HUES6 (cell line): ENCODE results near the gene CHST9.
"Not testable (repeated sequence)": the region's sequence is repeated elsewhere in the genome, so short reads cannot be mapped to it uniquely, and the experiment has no call there.

Experiments
- H3K27ac ChIP-seq: 2 replicates; pipeline ENCODE4 v1.7.0; 2013; ENCODE audit warnings: low read depth, mild to moderate bottlenecking, low read length, inconsistent platforms
- H3K27me3 ChIP-seq: 2 replicates; pipeline ENCODE4 v1.6.1; 2013; ENCODE audit warnings: low read length; ENCODE audit not compliant: control insufficient read depth, insufficient read depth
- H3K36me3 ChIP-seq: 2 replicates; pipeline ENCODE4 v1.6.1; 2013; ENCODE audit warnings: low read length; ENCODE audit not compliant: control insufficient read depth, insufficient read depth
- H3K4me1 ChIP-seq: 2 replicates; pipeline ENCODE4 v1.6.1; 2013; ENCODE audit warnings: low read length; ENCODE audit not compliant: control insufficient read depth, insufficient read depth
- H3K4me3 ChIP-seq: 2 replicates; pipeline ENCODE4 v1.5.1; 2013; ENCODE audit warnings: low read depth, low read length
- H3K9ac ChIP-seq: one replicate; pipeline ENCODE4 v1.6.1; 2013; ENCODE audit warnings: mild to moderate bottlenecking, low read length
- H3K9me3 ChIP-seq: 2 replicates; pipeline ENCODE4 v1.6.1; 2013; ENCODE audit warnings: low read depth, low read length; ENCODE audit not compliant: control insufficient read depth, insufficient read depth

CHST9 gene

DNA sequence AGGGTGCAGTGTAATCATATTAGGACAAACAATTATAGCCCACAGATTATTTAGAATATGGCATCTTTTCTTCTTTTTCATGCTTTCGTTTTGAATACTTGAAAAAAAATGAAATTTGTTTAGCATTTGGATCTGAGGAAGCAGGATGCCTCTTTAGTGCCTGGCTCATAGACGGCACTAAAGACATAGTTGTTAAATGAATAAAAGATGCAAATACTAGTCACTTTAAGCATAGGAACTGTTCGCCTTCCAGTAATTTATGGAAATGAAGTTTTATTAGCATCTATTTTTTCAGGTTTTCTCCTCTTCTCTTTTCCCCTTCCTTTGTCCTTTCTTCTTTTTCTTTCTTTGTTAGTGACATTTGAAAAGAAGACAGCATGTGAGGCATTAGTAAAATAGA, 80.4 kb downstream of the CHST9 start:
- H3K4me3 ChIP-seq, result no peak overlapping the region

GRCh38 chr18:27094621-27095020, 90.5 kb downstream of the CHST9 start:
- Histone ChIP-seq H3K36me3 (no peaks in the 10 kb centered on the region), H3K9me3 (peaks cover 14% of the 10 kb centered on the region), H3K4me3 (no peak overlapping the region), H3K9ac (no peak overlapping the region), H3K4me1 (no peaks in the 10 kb centered on the region), H3K27me3 (no peaks in the 10 kb centered on the region), H3K27ac (no peak overlapping the region)

More for the DNA sequence above, 80.4 kb downstream of the CHST9 start:
- H3K4me1 ChIP-seq, result no peaks in the 10 kb centered on the region
- H3K9ac ChIP-seq, result no peak overlapping the region
- H3K27ac ChIP-seq, result no peak overlapping the region
- H3K27me3 ChIP-seq, result no peaks in the 10 kb centered on the region
- no peaks in the 10 kb centered on the region for H3K36me3 ChIP-seq
- H3K9me3 ChIP-seq, result no peaks in the 10 kb centered on the region

DNA sequence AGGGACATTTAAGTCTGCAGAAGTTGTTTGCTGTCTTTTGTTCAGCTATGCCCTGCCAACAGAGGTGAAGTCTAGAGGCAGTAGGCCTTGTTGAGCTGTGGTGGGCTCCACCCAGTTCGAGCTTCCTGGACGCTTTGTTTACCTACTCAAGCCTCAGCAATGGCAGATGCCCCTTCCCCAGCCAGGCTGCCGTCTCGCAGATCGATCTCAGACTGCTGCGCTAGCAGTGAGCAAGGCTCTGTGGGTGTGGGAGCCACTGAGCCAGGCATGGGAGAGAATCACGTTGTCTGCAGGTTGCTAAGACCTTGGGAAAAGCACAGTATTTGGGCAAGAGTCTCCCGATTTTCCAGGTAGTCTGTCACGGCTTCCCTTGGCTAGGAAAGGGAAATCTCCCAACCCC, 91.8 kb downstream of the CHST9 start:
- not testable (repeated sequence) for H3K9me3 ChIP-seq, H3K36me3 ChIP-seq, H3K9ac ChIP-seq

GRCh38 chr18:27081701-27082100, 103.4 kb downstream of the CHST9 start:
- H3K4me3 ChIP-seq, result no peak overlapping the region
- H3K27ac ChIP-seq, result no peak overlapping the region
- no peak overlapping the region for H3K9ac ChIP-seq
- no peaks in the 10 kb centered on the region for H3K27me3 ChIP-seq
- H3K4me1 ChIP-seq, result no peaks in the 10 kb centered on the region
- H3K36me3 ChIP-seq, result no peaks in the 10 kb centered on the region
- no peaks in the 10 kb centered on the region for H3K9me3 ChIP-seq

More for the DNA sequence above, 91.8 kb downstream of the CHST9 start:
- H3K4me3 ChIP-seq, H3K27me3 ChIP-seq, H3K27ac ChIP-seq, H3K4me1 ChIP-seq: not testable (repeated sequence)

DNA sequence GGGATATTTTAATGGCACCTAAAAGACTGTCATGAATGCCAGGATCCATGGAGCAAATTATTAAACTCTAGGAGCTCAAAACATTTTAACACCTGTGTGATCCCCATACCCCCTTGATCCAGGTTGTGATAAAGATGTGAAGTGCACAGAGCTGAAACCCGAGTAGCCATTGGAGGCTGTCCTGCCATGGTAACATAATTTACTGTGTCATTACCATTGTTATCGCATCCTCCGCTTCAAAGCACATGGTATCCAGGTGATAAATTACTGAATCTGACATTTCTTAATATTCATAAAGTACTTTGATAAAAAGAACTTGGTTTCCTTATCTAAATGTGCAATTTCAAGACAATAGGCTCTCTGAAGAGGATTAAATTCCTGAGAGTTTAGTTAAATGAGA, 109.3 kb downstream of the CHST9 start:
- H3K4me1 ChIP-seq, result peaks cover 8% of the 10 kb centered on the region
- H3K27me3 ChIP-seq, result no peaks in the 10 kb centered on the region
- no peaks in the 10 kb centered on the region for H3K36me3 ChIP-seq
- no peak overlapping the region for H3K4me3 ChIP-seq
- H3K27ac ChIP-seq, result no peak overlapping the region
- H3K9me3 ChIP-seq, result no peaks in the 10 kb centered on the region
- H3K9ac ChIP-seq, result no peak overlapping the region

GRCh38 chr18:27073404-27073830, 111.7 kb downstream of the CHST9 start:
- no peak overlapping the region for H3K27ac ChIP-seq

GRCh38 chr18:27064673-27065072, 120.4 kb downstream of the CHST9 start:
- Histone ChIP-seq H3K4me1 (no peaks in the 10 kb centered on the region), H3K27me3 (no peaks in the 10 kb centered on the region), H3K36me3 (no peaks in the 10 kb centered on the region), H3K9ac (no peak overlapping the region), H3K9me3 (no peaks in the 10 kb centered on the region), H3K4me3 (no peak overlapping the region), H3K27ac (no peak overlapping the region)

More at GRCh38 chr18:27073404-27073830, 111.7 kb downstream of the CHST9 start:
- Histone ChIP-seq H3K4me3 (no peak overlapping the region), H3K36me3 (no peaks in the 10 kb centered on the region), H3K9me3 (no peaks in the 10 kb centered on the region), H3K9ac (no peak overlapping the region), H3K4me1 (peaks cover 8% of the 10 kb centered on the region), H3K27me3 (no peaks in the 10 kb centered on the region)

DNA sequence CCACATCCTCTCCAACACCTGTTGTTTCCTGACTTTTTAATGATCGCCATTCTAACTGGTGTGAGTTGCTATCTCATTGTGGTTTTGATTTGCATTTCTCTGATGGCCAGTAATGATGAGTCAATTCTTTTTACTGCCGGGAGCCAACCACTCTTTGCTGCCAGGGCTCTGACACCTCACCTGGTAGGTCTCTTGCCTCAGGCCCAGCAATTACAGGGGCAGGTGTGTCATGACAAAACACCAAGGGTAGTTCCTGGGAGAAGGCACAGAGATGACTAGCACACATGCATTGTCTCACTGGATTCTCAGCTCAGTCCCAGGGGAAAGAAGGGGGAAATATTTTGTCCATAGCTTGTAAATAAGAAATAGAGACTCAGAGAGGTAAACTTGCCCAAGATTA, 122.3 kb downstream of the CHST9 start:
- Histone ChIP-seq H3K4me1 (0 out of 2 replicates have a peak, but pooled peaks cover under 1% of the 10 kb centered on the region), H3K9ac (no peak overlapping the region), H3K9me3 (no peaks in the 10 kb centered on the region), H3K36me3 (no peaks in the 10 kb centered on the region), H3K4me3 (no peak overlapping the region), H3K27ac (no peak overlapping the region), H3K27me3 (no peaks in the 10 kb centered on the region)

DNA sequence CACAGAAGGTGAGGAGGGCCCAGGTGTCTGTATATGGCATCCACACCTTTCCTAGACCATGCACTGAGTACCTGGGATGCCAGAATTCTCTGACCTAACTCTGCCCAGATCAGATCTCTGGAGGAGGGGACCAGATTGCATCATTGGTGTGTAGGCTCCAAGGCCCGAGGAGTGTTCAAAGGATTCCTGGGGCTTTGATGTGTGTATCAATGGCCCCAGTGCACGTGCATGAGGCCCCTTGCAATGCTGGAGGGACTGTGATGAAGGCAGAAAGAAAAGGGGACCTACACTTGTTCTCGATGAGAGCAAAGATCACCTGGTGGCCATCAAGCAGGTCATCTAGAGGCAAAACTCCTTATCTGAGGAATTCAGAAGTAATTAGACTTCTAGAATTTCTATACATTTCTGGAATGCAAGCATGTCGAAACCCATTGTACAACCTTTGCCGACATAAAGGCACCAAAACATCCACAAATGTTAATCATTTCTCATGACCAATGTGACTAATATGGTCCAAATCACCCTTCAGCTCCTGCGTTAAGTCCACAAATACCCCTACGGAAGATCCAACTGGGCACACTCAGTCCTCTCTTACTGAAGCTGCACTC, 123.5 kb downstream of the CHST9 start:
- Histone ChIP-seq H3K9me3 (no peaks in the 10 kb centered on the region), H3K4me3 (no peak overlapping the region), H3K27me3 (no peaks in the 10 kb centered on the region), H3K36me3 (no peaks in the 10 kb centered on the region), H3K9ac (no peak overlapping the region), H3K27ac (no peak overlapping the region), H3K4me1 (peaks cover 12% of the 10 kb centered on the region)

GRCh38 chr18:27057519-27058234, 127.4 kb downstream of the CHST9 start:
- Histone ChIP-seq H3K9me3 (0 out of 2 replicates have a peak, but pooled peaks cover 2% of the 10 kb centered on the region), H3K27me3 (no peaks in the 10 kb centered on the region), H3K27ac (no peak overlapping the region), H3K9ac (no peak overlapping the region), H3K36me3 (no peaks in the 10 kb centered on the region), H3K4me1 (peaks cover 12% of the 10 kb centered on the region), H3K4me3 (no peak overlapping the region)

- Histone ChIP-seq H3K4me3 (no peak overlapping the region), H3K36me3 (no peaks in the 10 kb centered on the region), H3K27me3 (no peaks in the 10 kb centered on the region), H3K4me1 (peaks cover 12% of the 10 kb centered on the region), H3K9ac (no peak overlapping the region), H3K27ac (no peak overlapping the region), H3K9me3 (0 out of 2 replicates have a peak, but pooled peaks cover 4% of the 10 kb centered on the region)
Observed at GRCh38 chr18:27054926-27055325, 130.2 kb downstream of the CHST9 start.
